Measurements from ENCODE around the gene SYP. TPM values are rescaled to one million over a fixed set of nuclear protein-coding genes. Genes with fewer than 3 reads are reported as not detected.

The SYP gene
- polyA plus RNA-seq, 1 of the 3 experiments (the other 2 are of a cell fraction): 0.76 TPM

DNA sequence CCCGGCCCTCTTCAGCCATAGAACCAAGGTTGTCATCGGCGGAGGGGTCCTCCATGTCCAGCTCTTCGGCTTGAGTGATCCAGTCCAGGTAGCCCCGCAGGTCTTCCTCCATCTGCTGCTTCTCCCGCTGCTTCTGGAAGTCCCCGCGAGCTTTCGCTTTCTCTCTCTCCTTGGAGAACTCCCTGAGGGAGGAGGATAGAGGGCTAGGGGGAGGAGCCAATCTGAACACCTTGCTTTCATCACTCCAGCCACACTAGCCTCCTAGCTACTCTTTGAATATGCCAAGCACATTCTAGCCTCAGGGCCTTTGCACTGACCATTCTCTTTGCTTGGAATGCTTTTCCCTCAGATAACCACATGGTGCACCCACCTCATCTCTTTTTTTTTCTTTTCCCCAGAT, 27.0 kb upstream of the SYP start (continued):
- TF ChIP-seq ELF1 (IDR thresholded peaks at IDR 0.05): no peak
- TF ChIP-seq, protein P1, sequence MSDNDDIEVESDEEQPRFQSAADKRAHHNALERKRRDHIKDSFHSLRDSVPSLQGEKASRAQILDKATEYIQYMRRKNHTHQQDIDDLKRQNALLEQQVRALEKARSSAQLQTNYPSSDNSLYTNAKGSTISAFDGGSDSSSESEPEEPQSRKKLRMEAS (IDR thresholded peaks at IDR 0.05; ENCODE audit: low read depth): no peak
- no peak for TF ChIP-seq MEF2A (IDR thresholded peaks at IDR 0.05; ENCODE audit: borderline replicate concordance, low read depth)
- TF ChIP-seq MXI1 (IDR thresholded peaks at IDR 0.05; ENCODE audit: low read depth, low read length): no peak
- no peak for TF ChIP-seq NFIC (IDR thresholded peaks at IDR 0.05; ENCODE audit: borderline replicate concordance)
- TF ChIP-seq NRF1 (IDR thresholded peaks at IDR 0.05; ENCODE audit: low read depth, low read length): no peak

DNA sequence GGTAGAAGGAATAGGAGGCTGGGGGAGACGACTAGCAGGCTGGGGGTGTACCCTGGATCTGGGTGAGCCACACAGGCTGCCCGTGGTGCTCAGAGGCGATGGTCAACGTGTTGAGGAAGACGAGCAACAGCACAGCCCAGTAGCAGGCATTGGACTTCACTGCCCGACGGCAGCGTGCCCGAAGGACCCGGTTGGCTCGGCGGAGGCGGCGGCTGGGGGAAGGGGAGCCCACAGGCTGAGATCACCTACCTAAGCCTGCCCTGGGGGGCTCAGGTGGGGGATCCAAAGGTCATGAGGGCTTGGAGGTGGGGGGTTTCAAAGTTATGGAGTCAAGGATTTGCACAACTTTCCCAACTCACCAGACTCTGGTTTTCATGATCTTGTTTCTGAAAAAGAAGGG, 25.9 kb upstream of the SYP start:
- 40% methylated on average over 14 of the region's 14 CpGs for WGBS (ENCODE audit: low lambda C conversion rate)
- no peak for DNase-seq
- Histone ChIP-seq H3K9me2 (no peaks in the 10 kb centered on the region), H3K4me3 (ENCODE audit: low read depth in 2 of 2, low read length in 1 of 2) (no peak overlapping the region), H3K4me2 (no peak overlapping the region), H3K79me2 (ENCODE audit: insufficient read depth) (no peaks in the 10 kb centered on the region), H3K36me3 (replicated peaks in 1 of 2; ENCODE audit: control insufficient read depth in 1 of 2, insufficient read depth in 2 of 2, low read length in 1 of 2) (no peaks in the 10 kb centered on the region), H2AFZ (ENCODE audit: low read depth) (no peak overlapping the region), H3K27me3 (ENCODE audit: insufficient read depth) (peaks cover 6% of the 10 kb centered on the region; the same call in 1 of the 2 replicates), H3K9me3 (no peaks in the 10 kb centered on the region), H3F3A (replicated peaks; ENCODE audit: insufficient read depth) (no peaks in the 10 kb centered on the region), H3K27ac (ENCODE audit: low read depth in 2 of 2, low read length in 1 of 2) (no peak overlapping the region), H4K20me1 (ENCODE audit: insufficient read depth) (no peaks in the 10 kb centered on the region), H3K9ac (no peak overlapping the region), H3K4me1 (ENCODE audit: control insufficient read depth in 1 of 2, insufficient read depth in 2 of 2, low read depth in 1 of 2, low read length in 1 of 2) (no peaks in the 10 kb centered on the region)
- TF ChIP-seq, protein P2, sequence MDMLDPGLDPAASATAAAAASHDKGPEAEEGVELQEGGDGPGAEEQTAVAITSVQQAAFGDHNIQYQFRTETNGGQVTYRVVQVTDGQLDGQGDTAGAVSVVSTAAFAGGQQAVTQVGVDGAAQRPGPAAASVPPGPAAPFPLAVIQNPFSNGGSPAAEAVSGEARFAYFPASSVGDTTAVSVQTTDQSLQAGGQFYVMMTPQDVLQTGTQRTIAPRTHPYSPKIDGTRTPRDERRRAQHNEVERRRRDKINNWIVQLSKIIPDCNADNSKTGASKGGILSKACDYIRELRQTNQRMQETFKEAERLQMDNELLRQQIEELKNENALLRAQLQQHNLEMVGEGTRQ (IDR thresholded peaks at IDR 0.05; ENCODE audit: borderline replicate concordance, low read depth, low read length): no peak
- ChIA-PET POLR2A (no interaction called here), CTCF (no interaction called here)

DNA sequence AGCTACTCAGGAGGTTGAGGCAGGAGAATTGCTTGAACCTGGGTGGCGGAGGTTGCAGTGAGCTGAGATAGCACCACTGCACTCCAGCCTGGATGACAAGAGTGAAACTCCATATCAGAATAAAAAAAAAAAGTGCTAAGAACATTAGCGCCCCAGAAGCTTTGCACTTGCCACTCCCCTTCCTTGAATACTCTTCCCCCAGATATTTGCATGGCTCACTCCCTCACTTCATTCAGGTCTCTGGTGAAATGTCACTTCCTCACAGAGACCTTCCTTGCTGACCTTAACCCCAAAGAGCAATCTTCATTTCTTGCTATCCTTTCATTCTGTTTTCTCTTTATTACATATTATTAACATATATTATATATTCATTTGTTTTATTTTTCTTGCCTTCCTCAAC, 21.9 kb upstream of the SYP start:
- POLR2A ChIA-PET: no interaction called here
- Histone ChIP-seq H3K36me3 (replicated peaks in 1 of 2; ENCODE audit: control insufficient read depth in 1 of 2, insufficient read depth in 2 of 2, low read length in 1 of 2) (no peaks in the 10 kb centered on the region), H4K20me1 (ENCODE audit: insufficient read depth) (no peaks in the 10 kb centered on the region), H3K9ac (no peak overlapping the region), H2AFZ (ENCODE audit: low read depth) (no peak overlapping the region), H3K79me2 (ENCODE audit: insufficient read depth) (no peaks in the 10 kb centered on the region), H3K27ac (ENCODE audit: low read depth in 2 of 2, low read length in 1 of 2) (no peak overlapping the region), H3K9me3 (no peaks in the 10 kb centered on the region), H3K4me1 (ENCODE audit: control insufficient read depth in 1 of 2, insufficient read depth in 2 of 2, low read depth in 1 of 2, low read length in 1 of 2) (no peaks in the 10 kb centered on the region), H3K9me2 (no peaks in the 10 kb centered on the region), H3K4me2 (no peak overlapping the region), H3K4me3 (ENCODE audit: low read depth in 2 of 2, low read length in 1 of 2) (no peak overlapping the region), H3K27me3 (ENCODE audit: insufficient read depth) (peaks cover 10% of the 10 kb centered on the region; the same call in 1 of the 2 replicates), H3F3A (replicated peaks; ENCODE audit: insufficient read depth) (no peaks in the 10 kb centered on the region)
- no peak for DNase-seq
- TF ChIP-seq, protein P3, sequence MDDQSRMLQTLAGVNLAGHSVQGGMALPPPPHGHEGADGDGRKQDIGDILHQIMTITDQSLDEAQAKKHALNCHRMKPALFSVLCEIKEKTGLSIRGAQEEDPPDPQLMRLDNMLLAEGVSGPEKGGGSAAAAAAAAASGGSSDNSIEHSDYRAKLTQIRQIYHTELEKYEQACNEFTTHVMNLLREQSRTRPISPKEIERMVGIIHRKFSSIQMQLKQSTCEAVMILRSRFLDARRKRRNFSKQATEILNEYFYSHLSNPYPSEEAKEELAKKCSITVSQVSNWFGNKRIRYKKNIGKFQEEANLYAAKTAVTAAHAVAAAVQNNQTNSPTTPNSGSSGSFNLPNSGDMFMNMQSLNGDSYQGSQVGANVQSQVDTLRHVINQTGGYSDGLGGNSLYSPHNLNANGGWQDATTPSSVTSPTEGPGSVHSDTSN (IDR thresholded peaks at IDR 0.05): no peak
- TF ChIP-seq, protein P2 (IDR thresholded peaks at IDR 0.05; ENCODE audit: borderline replicate concordance, low read depth, low read length): no peak
- no peak for TF ChIP-seq NRF1 (IDR thresholded peaks at IDR 0.05; ENCODE audit: low read depth, low read length)
- no peak for TF ChIP-seq POLR2AphosphoS5 (IDR thresholded peaks at IDR 0.05; ENCODE audit: low read depth, low read length)
- no peak for TF ChIP-seq RCOR1 (IDR thresholded peaks at IDR 0.05; ENCODE audit: low read length)
- TF ChIP-seq NFIC (IDR thresholded peaks at IDR 0.05; ENCODE audit: borderline replicate concordance): no peak
- TF ChIP-seq, protein P4, sequence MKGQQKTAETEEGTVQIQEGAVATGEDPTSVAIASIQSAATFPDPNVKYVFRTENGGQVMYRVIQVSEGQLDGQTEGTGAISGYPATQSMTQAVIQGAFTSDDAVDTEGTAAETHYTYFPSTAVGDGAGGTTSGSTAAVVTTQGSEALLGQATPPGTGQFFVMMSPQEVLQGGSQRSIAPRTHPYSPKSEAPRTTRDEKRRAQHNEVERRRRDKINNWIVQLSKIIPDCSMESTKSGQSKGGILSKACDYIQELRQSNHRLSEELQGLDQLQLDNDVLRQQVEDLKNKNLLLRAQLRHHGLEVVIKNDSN (IDR thresholded peaks at IDR 0.05; ENCODE audit: borderline replicate concordance, low read depth): no peak
- no peak for TF ChIP-seq RAD21 (IDR thresholded peaks at IDR 0.05; ENCODE audit: low read length)
- TF ChIP-seq RFX5 (IDR thresholded peaks at IDR 0.05; ENCODE audit: low read length): no peak
- no peak for TF ChIP-seq SMC3 (IDR thresholded peaks at IDR 0.05; ENCODE audit: low read depth, low read length)
- TF ChIP-seq, protein P1 (IDR thresholded peaks at IDR 0.05; ENCODE audit: low read depth): no peak
- TF ChIP-seq TAF1 (IDR thresholded peaks at IDR 0.05; ENCODE audit: borderline replicate concordance, low read depth, low read length): no peak
- CTCF ChIA-PET: no interaction called here
- WGBS (ENCODE audit: low lambda C conversion rate): 6% methylated on average over 2 of the region's 2 CpGs

Measured in SK-N-SH (cell line).